ENCODE data around the gene GLRX.

GRCh38 chr5:95816776-95817175, 5.8 kb downstream of the GLRX start:
- no peak for TF ChIP-seq ZBTB33 (IDR thresholded peaks at IDR 0.05)
- TF ChIP-seq HDAC2 (IDR thresholded peaks at IDR 0.05): no peak
- TF ChIP-seq POLR2A (IDR thresholded peaks at IDR 0.05; ENCODE audit: low read depth, low read length): no peak
- TF ChIP-seq ZNF274 (IDR thresholded peaks at IDR 0.05; ENCODE audit: insufficient read depth, insufficient read length): no peak
- TF ChIP-seq E2F8 (IDR thresholded peaks at IDR 0.05; ENCODE audit: low read depth, partially characterized antibody): no peak
- no peak for TF ChIP-seq JUNB (IDR thresholded peaks at IDR 0.05)
